NCI-H2227 (cell line): Measurements from ENCODE around the gene NAT9.

ENCODE experiments used
- DNase-seq: peaks from one replicate; lab custom pipeline; 2025; ENCODE audit not compliant: unreplicated experiment; lab: John Stamatoyannopoulos, UW

The NAT9 gene

GRCh38 chr17:74731347-74731605, 44.9 kb downstream of the NAT9 start:
- no peak for DNase-seq

DNA sequence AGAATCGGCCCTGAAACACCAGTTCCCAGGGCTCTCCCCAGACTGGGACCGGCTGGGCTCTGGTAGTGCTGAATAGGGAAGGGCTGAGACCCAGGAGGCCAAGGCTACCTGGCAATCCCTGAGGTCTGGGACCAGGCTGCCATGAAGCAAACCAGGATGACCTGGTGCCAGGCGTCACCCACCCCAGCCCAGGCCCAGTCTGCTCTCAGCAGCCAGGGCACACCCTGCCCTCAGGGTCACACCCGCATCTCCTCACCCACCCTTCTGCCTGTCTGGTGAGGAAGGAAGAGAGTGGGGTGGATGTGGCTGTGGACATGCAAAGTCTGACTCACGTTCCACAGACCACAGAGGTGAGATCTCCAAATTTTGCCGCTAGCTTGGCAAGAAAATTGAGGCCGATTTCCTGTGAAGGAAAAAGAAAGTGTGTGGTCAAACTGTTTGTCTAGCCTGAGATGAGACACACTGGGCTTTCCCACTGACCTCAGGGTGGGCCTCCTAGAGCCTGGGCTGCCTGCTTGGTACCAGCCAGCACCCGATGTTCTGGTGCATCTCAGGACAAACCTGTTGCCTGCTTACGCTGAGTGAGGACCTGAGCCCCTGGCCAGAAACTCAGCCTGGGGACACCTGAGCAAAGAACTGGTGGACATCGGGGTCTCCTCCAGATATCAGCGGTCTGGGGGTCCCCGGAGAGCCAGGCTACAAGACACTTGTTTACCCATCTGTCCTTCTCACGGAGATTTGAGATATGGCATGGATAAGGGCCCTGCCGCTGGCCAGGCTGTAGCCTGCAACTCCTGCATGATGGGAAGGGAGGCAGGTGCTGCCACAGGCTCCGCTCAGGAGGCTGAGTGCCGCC, 45.4 kb downstream of the NAT9 start:
- no peak for DNase-seq

- DNase-seq = no peak
These were observed 46.3 kb downstream of the NAT9 start for GRCh38 chr17:74729866-74730265.

- DNase-seq = no peak
These were observed 46.8 kb downstream of the NAT9 start for GRCh38 chr17:74729368-74729767.

DNA sequence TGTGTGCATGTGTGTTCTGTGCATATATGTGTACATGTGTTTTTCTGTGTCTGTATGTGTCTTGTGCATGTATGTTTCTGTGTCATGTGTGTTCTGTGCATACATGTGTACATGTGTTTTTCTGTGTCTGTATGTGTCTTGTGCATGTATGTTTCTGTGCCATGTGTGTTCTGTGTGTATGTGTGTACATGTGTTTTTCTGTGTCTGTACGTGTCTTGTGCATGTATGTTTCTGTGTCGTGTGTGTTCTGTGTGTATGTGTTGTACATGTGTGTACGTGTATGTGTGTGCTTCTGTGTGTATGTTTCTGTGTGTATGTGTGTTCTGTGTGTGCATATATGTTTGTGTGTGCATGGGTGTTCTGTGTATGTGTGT, 47.5 kb downstream of the NAT9 start:
- DNase-seq = no peak

DNA sequence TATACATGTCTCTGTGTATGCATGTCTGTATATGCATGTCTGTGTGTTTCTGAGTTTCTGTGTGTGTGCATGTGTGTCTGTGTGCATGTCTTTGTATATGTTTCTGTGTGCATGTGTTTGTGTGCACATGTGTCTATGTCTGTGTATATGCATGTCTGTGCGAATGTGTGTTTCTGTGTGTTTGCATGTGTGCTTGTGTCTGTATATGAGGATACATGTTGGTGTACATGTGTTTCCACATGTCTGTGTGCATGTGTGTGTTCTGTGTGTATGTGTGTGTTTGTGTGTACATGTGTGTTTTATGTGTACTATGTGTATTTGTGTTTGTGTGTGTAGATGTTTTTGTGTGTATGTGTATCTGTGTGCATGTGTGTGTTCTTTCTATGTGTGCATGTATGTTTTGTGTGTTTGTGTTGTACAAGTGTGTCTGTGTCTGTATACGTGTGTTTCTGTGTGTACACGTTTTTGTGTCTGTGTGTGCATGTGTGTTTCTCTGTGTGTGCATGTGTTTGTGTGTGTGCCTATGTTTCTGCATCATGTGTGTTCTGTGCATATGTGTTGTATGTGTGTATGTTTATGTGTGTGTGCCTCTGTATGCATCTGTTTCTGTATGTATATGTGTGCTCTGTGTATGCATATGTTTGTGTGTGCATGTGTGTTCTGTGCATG, 48.0 kb downstream of the NAT9 start:
- no peak for DNase-seq

- DNase-seq = no peak
These were observed 51.0 kb downstream of the NAT9 start for GRCh38 chr17:74725111-74725510.

- no peak for DNase-seq
These were observed 52.3 kb downstream of the NAT9 start for GRCh38 chr17:74723891-74724290.

DNA sequence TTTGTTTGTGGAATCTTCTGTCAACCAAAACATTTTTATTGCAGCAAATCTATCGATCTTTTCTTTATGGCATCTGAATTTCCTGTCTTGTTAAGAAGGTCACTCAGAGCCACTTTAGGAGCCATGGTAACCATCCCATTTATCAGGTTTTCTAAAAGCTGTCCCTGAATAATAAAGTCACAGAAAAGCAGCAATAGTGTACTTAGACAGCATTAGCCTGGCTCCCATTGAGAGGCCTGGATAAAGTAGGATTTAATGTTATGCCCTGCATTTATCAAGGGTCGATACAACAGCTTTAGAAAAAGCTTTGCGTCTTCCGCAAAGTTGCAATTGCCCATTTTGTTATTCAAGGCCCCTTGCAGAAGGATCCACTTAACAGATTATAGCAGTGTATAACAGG, 53.4 kb downstream of the NAT9 start:
- no peak for DNase-seq
